Measurements from ENCODE around the gene MON1A.
A peak's percentile ranks its signal among the peaks of the same experiment; 100 is the strongest.
"Not testable (repeated sequence)": the region's sequence is repeated elsewhere in the genome, so short reads cannot be mapped to it uniquely, and the experiment has no call there.

Gene MON1A

DNA sequence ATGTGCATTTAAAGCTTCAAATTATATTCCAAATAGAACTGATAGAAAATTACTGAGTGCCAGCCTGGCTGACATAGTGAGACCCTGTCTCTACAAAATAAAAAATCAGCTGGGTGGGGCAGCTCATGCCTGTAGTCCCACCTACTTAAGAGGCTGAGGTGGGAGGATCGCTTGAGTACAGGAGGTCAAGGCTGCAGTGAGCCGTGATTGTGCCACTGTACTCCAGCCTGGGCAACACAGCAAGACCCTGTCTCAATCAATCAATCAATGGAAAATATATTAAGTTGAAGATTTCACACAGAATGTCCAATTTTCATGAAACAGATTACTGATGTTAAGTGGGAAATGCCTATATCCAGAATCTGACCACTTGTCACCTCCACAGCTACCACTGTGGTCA lies 4.1 kb downstream of the MON1A start:
- DNase-seq (ENCODE audit: insufficient read length, low spot score) (no peak), FAIRE-seq (no peak)
- TF ChIP-seq POLR2AphosphoS5 (IDR thresholded peaks at IDR 0.05; ENCODE audit: low read depth, low read length): no peak
- no peak for TF ChIP-seq POU2F2 (IDR thresholded peaks at IDR 0.05; ENCODE audit: low read depth, low read length)
- no peak for TF ChIP-seq PAX5 (IDR thresholded peaks at IDR 0.05; ENCODE audit: insufficient read depth, low read length, severe bottlenecking)
- no peak for TF ChIP-seq TAF1 (IDR thresholded peaks at IDR 0.05; ENCODE audit: low read depth, low read length)
- TF ChIP-seq SPI1 (IDR thresholded peaks at IDR 0.05; ENCODE audit: low read depth, low read length): no peak
- no peak for TF ChIP-seq POLR2A (IDR thresholded peaks at IDR 0.05; ENCODE audit: low read depth, low read length)

GRCh38 chr3:49924683-49925082 lies 4.9 kb downstream of the MON1A start:
- FAIRE-seq (peak; percentile 9), DNase-seq (ENCODE audit: insufficient read length, low spot score) (no peak)
- TF ChIP-seq POLR2A (IDR thresholded peaks at IDR 0.05; ENCODE audit: low read depth, low read length) (no peak), POLR2AphosphoS5 (IDR thresholded peaks at IDR 0.05; ENCODE audit: low read depth, low read length) (no peak), SPI1 (IDR thresholded peaks at IDR 0.05; ENCODE audit: low read depth, low read length) (no peak), POU2F2 (IDR thresholded peaks at IDR 0.05; ENCODE audit: low read depth, low read length) (no peak), PAX5 (IDR thresholded peaks at IDR 0.05; ENCODE audit: insufficient read depth, low read length, severe bottlenecking) (no peak), TAF1 (IDR thresholded peaks at IDR 0.05; ENCODE audit: low read depth, low read length) (no peak)

DNA sequence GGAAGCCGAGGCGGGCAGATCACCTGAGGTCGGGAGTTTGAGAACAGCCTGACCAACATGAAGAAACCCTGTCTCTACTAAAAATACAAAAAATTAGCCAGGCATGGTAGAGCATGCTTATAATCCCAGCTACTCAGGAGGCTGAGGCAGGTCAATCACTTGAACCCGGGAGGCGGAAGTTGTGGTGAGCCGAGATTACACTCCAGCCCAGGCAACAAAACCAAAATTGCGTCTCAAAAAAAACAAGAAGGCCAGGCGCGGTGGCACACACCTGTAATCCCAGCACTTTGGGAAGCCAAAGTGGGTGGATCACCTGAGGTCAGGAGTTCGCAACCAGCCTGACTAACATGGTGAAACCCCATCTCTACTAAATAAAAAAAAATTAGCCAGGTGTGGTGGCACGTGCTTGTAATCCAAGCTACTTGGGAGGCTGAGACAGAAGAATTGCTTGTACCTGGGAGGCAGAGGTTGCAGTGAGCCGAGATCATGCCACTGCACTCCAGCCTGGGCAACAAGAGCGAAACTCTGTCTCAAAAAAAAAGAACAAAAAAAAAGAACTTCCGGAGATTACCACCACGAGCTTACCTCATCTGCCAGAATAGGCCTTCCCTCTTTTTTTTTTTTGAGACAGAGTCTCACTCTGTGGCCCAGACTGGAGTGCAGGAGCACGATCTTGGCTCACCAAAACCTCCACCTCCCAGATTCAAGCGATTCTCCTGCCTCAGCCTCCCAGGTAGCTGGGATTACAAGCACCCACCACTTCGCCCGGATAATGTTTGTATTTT lies 11.6 kb downstream of the MON1A start:
- FAIRE-seq: not testable (repeated sequence)

DNA sequence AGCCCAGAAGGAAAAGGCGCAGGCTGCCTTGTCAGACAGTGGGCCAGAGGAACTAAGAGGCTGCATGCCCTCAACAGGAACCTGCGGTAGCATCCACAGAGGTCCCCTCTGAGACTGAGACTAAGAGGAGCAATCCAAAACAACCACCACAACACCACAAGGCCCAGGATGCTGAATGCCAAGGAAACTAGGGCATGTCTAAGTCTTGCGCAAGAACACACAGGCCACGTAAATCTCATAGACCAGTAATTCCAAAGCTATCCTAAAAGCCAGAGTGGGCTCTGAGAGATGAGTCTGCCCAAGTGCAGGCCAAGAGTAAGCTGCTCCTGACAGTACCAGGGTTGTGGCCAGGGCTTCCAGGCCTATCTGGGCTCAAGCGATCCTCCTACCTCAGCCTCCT lies 12.9 kb downstream of the MON1A start:
- DNase-seq (ENCODE audit: insufficient read length, low spot score) (no peak), FAIRE-seq (no peak)
- TF ChIP-seq POLR2AphosphoS5 (IDR thresholded peaks at IDR 0.05; ENCODE audit: low read depth, low read length) (no peak), POLR2A (IDR thresholded peaks at IDR 0.05; ENCODE audit: low read depth, low read length) (no peak), TAF1 (IDR thresholded peaks at IDR 0.05; ENCODE audit: low read depth, low read length) (no peak), SPI1 (IDR thresholded peaks at IDR 0.05; ENCODE audit: low read depth, low read length) (no peak), POU2F2 (IDR thresholded peaks at IDR 0.05; ENCODE audit: low read depth, low read length) (no peak), PAX5 (IDR thresholded peaks at IDR 0.05; ENCODE audit: insufficient read depth, low read length, severe bottlenecking) (no peak)

More for the DNA sequence above, 11.6 kb downstream of the MON1A start:
- DNase-seq (ENCODE audit: insufficient read length, low spot score): not testable (repeated sequence)

DNA sequence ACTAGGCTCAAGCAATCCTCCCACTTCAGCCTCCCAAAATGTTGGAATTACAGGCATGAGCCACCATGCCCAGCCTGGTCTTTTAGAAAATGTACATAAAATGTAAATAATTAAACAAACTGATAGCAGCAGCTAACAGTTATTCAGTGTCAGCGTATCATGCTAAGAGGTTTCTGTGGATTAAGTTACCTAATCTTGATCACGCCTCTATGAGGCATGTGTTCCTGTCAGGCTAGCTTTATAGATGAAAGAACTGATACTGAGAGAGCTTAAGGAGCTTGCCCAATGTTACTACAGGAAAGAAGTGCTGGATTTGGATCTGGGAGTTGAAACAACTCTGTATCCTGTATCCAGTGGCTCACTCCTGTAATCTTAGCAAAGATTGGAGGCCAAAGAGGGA lies 14.7 kb downstream of the MON1A start:
- no peak for DNase-seq (ENCODE audit: insufficient read length, low spot score)
- FAIRE-seq: no peak
- no peak for TF ChIP-seq POU2F2 (IDR thresholded peaks at IDR 0.05; ENCODE audit: low read depth, low read length)
- TF ChIP-seq PAX5 (IDR thresholded peaks at IDR 0.05; ENCODE audit: insufficient read depth, low read length, severe bottlenecking): no peak
- no peak for TF ChIP-seq POLR2A (IDR thresholded peaks at IDR 0.05; ENCODE audit: low read depth, low read length)
- no peak for TF ChIP-seq SPI1 (IDR thresholded peaks at IDR 0.05; ENCODE audit: low read depth, low read length)
- no peak for TF ChIP-seq TAF1 (IDR thresholded peaks at IDR 0.05; ENCODE audit: low read depth, low read length)
- no peak for TF ChIP-seq POLR2AphosphoS5 (IDR thresholded peaks at IDR 0.05; ENCODE audit: low read depth, low read length)

GRCh38 chr3:49912881-49913281 lies 16.7 kb downstream of the MON1A start:
- FAIRE-seq: no peak
- no peak for DNase-seq (ENCODE audit: insufficient read length, low spot score)

GRCh38 chr3:49911611-49912010 lies 18.0 kb downstream of the MON1A start:
- no peak for FAIRE-seq
- TF ChIP-seq POU2F2 (IDR thresholded peaks at IDR 0.05; ENCODE audit: low read depth, low read length): no peak
- TF ChIP-seq PAX5 (IDR thresholded peaks at IDR 0.05; ENCODE audit: insufficient read depth, low read length, severe bottlenecking): no peak
- DNase-seq (ENCODE audit: insufficient read length, low spot score): no peak

More at GRCh38 chr3:49912881-49913281, 16.7 kb downstream of the MON1A start:
- TF ChIP-seq POLR2A (IDR thresholded peaks at IDR 0.05; ENCODE audit: low read depth, low read length) (no peak), PAX5 (IDR thresholded peaks at IDR 0.05; ENCODE audit: insufficient read depth, low read length, severe bottlenecking) (no peak), POU2F2 (IDR thresholded peaks at IDR 0.05; ENCODE audit: low read depth, low read length) (no peak), POLR2AphosphoS5 (IDR thresholded peaks at IDR 0.05; ENCODE audit: low read depth, low read length) (no peak), SPI1 (IDR thresholded peaks at IDR 0.05; ENCODE audit: low read depth, low read length) (no peak), TAF1 (IDR thresholded peaks at IDR 0.05; ENCODE audit: low read depth, low read length) (no peak)

DNA sequence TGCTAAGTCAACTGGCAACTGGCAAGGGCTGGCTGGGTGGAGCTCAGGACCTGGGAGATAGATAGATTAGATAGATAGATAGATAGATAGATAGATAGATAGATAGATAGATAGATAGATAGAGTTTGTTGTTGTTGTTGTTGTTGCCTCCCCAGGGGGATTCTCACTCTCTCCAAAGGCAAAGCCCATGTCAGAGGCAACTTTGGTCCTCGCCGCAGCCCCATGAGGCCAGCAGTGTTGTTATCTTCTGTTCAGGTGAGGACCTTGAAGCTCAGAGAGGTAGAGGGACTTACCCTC lies 18.5 kb downstream of the MON1A start:
- FAIRE-seq: no peak

DNA sequence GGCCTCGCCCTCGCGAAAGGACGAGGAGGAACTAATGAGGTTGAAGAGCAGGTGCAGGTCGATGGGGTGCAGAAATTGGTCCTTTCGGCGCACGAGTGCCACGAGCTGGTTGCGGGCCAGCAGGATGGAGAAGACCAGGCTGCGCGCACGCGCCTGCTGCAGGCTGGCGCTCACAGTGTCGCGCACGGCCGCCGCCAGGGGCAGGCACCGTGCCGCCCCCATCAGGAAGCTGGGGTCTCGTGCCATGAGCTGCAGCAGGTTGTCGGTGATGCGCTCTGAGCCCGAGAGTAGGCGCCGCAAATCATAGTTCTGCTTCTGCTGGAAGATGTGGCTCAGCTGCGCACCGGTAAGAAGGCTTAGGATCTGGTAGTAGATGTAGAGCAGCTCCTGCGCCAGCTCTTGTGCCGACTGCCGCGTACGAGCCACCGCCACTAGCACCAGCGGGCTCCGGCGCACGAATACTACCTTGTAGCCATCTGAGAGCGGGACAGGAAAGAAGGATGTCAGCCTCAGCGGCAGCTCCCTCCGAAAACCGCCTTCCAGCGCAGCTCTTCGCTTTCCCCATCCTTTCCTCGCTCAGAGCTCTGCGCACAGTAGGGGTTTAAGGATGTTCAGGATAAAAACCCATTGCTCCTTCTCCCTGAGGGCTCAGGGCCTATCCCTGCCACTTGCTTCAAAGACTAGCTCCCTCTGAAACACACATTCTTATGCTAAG lies 19.0 kb downstream of the MON1A start:
- TF ChIP-seq POLR2AphosphoS5 (IDR thresholded peaks at IDR 0.05; ENCODE audit: low read depth, low read length): no peak
- no peak for TF ChIP-seq POLR2A (IDR thresholded peaks at IDR 0.05; ENCODE audit: low read depth, low read length)
- no peak for TF ChIP-seq POU2F2 (IDR thresholded peaks at IDR 0.05; ENCODE audit: low read depth, low read length)
- no peak for TF ChIP-seq PAX5 (IDR thresholded peaks at IDR 0.05; ENCODE audit: insufficient read depth, low read length, severe bottlenecking)
- TF ChIP-seq TAF1 (IDR thresholded peaks at IDR 0.05; ENCODE audit: low read depth, low read length): no peak
- TF ChIP-seq SPI1 (IDR thresholded peaks at IDR 0.05; ENCODE audit: low read depth, low read length): no peak
- FAIRE-seq (no peak), DNase-seq (ENCODE audit: insufficient read length, low spot score) (no peak)

More for the DNA sequence above, 18.5 kb downstream of the MON1A start:
- no peak for DNase-seq (ENCODE audit: insufficient read length, low spot score)
- TF ChIP-seq POLR2A (IDR thresholded peaks at IDR 0.05; ENCODE audit: low read depth, low read length) (no peak), POLR2AphosphoS5 (IDR thresholded peaks at IDR 0.05; ENCODE audit: low read depth, low read length) (no peak), TAF1 (IDR thresholded peaks at IDR 0.05; ENCODE audit: low read depth, low read length) (no peak), PAX5 (IDR thresholded peaks at IDR 0.05; ENCODE audit: insufficient read depth, low read length, severe bottlenecking) (no peak), SPI1 (IDR thresholded peaks at IDR 0.05; ENCODE audit: low read depth, low read length) (no peak), POU2F2 (IDR thresholded peaks at IDR 0.05; ENCODE audit: low read depth, low read length) (no peak)
